ENCODE measurements around the gene BSN.

The BSN gene

GRCh38 chr3:49673715-49674496 lies 119.6 kb downstream of the BSN start, which contains the start of gene APEH (continued):
- TF ChIP-seq, protein P1, sequence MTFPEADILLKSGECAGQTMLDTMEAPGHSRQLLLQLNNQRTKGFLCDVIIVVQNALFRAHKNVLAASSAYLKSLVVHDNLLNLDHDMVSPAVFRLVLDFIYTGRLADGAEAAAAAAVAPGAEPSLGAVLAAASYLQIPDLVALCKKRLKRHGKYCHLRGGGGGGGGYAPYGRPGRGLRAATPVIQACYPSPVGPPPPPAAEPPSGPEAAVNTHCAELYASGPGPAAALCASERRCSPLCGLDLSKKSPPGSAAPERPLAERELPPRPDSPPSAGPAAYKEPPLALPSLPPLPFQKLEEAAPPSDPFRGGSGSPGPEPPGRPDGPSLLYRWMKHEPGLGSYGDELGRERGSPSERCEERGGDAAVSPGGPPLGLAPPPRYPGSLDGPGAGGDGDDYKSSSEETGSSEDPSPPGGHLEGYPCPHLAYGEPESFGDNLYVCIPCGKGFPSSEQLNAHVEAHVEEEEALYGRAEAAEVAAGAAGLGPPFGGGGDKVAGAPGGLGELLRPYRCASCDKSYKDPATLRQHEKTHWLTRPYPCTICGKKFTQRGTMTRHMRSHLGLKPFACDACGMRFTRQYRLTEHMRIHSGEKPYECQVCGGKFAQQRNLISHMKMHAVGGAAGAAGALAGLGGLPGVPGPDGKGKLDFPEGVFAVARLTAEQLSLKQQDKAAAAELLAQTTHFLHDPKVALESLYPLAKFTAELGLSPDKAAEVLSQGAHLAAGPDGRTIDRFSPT (tag by site-specific recombination; IDR thresholded peaks at IDR 0.05) = peak; percentile 92
- TF ChIP-seq ZNF335 (tag by site-specific recombination; conservative IDR thresholded peaks at IDR 0.05) = peak; percentile 86
- peak; percentile 93 for TF ChIP-seq ZNF398 (tag by site-specific recombination; IDR thresholded peaks at IDR 0.05)
- TF ChIP-seq KLF16 (tag by site-specific recombination; IDR thresholded peaks at IDR 0.05) = peak; percentile 87
- TF ChIP-seq, protein P2, sequence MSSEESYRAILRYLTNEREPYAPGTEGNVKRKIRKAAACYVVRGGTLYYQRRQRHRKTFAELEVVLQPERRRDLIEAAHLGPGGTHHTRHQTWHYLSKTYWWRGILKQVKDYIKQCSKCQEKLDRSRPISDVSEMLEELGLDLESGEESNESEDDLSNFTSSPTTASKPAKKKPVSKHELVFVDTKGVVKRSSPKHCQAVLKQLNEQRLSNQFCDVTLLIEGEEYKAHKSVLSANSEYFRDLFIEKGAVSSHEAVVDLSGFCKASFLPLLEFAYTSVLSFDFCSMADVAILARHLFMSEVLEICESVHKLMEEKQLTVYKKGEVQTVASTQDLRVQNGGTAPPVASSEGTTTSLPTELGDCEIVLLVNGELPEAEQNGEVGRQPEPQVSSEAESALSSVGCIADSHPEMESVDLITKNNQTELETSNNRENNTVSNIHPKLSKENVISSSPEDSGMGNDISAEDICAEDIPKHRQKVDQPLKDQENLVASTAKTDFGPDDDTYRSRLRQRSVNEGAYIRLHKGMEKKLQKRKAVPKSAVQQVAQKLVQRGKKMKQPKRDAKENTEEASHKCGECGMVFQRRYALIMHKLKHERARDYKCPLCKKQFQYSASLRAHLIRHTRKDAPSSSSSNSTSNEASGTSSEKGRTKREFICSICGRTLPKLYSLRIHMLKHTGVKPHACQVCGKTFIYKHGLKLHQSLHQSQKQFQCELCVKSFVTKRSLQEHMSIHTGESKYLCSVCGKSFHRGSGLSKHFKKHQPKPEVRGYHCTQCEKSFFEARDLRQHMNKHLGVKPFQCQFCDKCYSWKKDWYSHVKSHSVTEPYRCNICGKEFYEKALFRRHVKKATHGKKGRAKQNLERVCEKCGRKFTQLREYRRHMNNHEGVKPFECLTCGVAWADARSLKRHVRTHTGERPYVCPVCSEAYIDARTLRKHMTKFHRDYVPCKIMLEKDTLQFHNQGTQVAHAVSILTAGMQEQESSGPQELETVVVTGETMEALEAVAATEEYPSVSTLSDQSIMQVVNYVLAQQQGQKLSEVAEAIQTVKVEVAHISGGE (tag by site-specific recombination; conservative IDR thresholded peaks at IDR 0.05; ENCODE audit: low read depth) = peak; percentile 98
- no peak for TF ChIP-seq ZNF664 (tag by site-specific recombination; IDR thresholded peaks at IDR 0.05)
- TF ChIP-seq ZEB2 (tag by site-specific recombination; IDR thresholded peaks at IDR 0.05) = peak; percentile 85; the same call in 1 of the 2 replicates
- TF ChIP-seq ZFHX2 (tag by site-specific recombination; conservative IDR thresholded peaks at IDR 0.05) = peak; percentile 76

GRCh38 chr3:49674497-49674983 lies 120.3 kb downstream of the BSN start:
- ChIA-PET CTCF (interaction anchor here (0.7 to 1.0 kb wide), 2 partner anchors 12 to 29 kb away, joined by 3 to 4 read pairs; no protein-coding TSS in a partner anchor), POLR2A (interaction anchor here (1.3 kb wide), 1 partner anchor 135 kb away, joined by 3 read pairs; no protein-coding TSS in a partner anchor)
- H3K4me1 ChIP-seq (ENCODE audit: control insufficient read depth, insufficient read depth, low read length) = no peaks in the 10 kb centered on the region
- H3K4me3 ChIP-seq (ENCODE audit: low read depth, low read length) = peak overlapping the region; percentile 89
- peak overlapping the region; percentile 72 for H3K27ac ChIP-seq (ENCODE audit: extremely low read depth, low read depth, low read length)
- H3K9me3 ChIP-seq (ENCODE audit: control insufficient read depth, insufficient read depth, low read depth, low read length) = no peaks in the 10 kb centered on the region
- peak; percentile 30; the same call in 1 of the 2 replicates for TF ChIP-seq ELK4 (IDR thresholded peaks at IDR 0.05; ENCODE audit: borderline replicate concordance, low read depth, low read length)
- TF ChIP-seq ZBTB48 (tag by site-specific recombination; IDR thresholded peaks at IDR 0.05) = peak; percentile 63
- TF ChIP-seq, protein P3, sequence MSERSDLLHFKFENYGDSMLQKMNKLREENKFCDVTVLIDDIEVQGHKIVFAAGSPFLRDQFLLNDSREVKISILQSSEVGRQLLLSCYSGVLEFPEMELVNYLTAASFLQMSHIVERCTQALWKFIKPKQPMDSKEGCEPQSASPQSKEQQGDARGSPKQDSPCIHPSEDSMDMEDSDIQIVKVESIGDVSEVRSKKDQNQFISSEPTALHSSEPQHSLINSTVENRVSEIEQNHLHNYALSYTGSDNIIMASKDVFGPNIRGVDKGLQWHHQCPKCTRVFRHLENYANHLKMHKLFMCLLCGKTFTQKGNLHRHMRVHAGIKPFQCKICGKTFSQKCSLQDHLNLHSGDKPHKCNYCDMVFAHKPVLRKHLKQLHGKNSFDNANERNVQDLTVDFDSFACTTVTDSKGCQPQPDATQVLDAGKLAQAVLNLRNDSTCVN (tag by site-specific recombination; optimal IDR thresholded peaks at IDR 0.05) = peak; percentile 56
- TF ChIP-seq ZNF561 (tag by site-specific recombination; IDR thresholded peaks at IDR 0.05; ENCODE audit: borderline replicate concordance) = no peak
- TF ChIP-seq ZNF133 (tag by site-specific recombination; IDR thresholded peaks at IDR 0.05) = 0 out of 2 replicates have a peak, but pooled peaks have one; percentile 13
- peak; percentile 98 for TF ChIP-seq SCRT1 (tag by site-specific recombination; IDR thresholded peaks at IDR 0.05; ENCODE audit: borderline replicate concordance)
- no peak for TF ChIP-seq ZNF513 (tag by site-specific recombination; IDR thresholded peaks at IDR 0.05)
- peak; percentile 35 for TF ChIP-seq ZFHX2 (tag by site-specific recombination; conservative IDR thresholded peaks at IDR 0.05)
- peak; percentile 99 for TF ChIP-seq SCRT2 (tag by site-specific recombination; IDR thresholded peaks at IDR 0.05)
- peaks cover 0 to 43% of the 10 kb centered on the region in 2 experiments; a peak in 1 of 3 replicates for H3K36me3 ChIP-seq (ENCODE audit: control insufficient read depth in 2 of 2, insufficient read depth in 1 of 2, low read length in 2 of 2)
